Ammon's horn (tissue), 1 donor: ENCODE data around the gene SETDB1.

Experiments used
- DNase-seq: peaks from one replicate; pipeline ENCODE4 v3.0.0-alpha.2; 2016; ENCODE audit warnings: low spot score

Gene SETDB1

DNA sequence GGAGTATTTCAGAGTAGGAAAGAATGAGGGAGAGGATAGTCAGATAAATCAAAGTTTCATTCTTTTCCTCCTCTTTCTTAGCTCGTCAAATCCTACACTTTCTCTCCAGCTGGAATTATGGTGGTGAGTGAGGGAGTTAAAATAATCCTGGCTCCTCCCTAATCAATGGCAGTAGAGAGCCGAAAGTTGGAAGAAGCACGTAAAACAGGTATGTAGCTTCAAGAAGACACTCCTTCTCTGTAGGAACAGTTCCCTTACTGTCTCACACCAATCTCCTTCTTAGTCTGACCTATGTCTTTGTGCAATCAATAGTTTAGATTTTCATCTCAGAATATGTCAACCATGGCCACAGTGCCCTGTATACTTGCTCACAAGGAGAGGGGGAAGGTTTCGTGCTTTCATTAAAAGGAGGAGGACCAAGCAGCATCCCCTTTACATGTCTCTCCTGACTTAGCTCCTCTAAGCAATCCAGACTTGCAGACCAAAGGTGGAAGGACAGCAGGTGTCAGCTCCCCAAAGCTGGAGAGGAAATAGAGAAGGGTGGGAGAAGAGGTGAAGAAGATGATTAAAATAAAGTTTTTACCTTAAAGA lies 79.7 kb downstream of the SETDB1 start:
- DNase-seq: no peak

- DNase-seq: peak; percentile 97
Measured at GRCh38 chr1:151006327-151007052, 80.3 kb downstream of the SETDB1 start, which contains the start of gene MINDY1. Gene MINDY1, minus strand, starts transcription at chr1:151006902. Its CDS starts 4,285 bp downstream, at chr1:151002617.

DNA sequence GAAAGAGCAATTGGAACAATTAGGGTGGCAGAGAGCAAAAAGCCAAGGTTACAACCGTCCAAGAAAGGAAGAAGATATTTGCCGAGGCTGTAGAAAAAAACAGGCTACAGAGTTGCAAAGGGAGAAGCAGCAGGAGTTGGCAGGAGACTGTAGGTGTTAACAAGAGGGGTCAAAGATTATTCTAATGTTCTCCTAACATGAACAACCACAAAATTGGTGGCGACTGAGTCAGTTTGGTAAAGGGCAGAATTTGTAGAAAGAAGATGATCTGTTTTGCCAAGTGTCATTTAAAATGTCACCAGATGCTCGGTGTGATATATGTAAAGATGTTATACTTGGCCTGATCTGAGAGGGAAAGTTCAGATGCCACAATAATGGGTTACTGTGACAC lies 81.7 kb downstream of the SETDB1 start:
- DNase-seq: no peak

DNA sequence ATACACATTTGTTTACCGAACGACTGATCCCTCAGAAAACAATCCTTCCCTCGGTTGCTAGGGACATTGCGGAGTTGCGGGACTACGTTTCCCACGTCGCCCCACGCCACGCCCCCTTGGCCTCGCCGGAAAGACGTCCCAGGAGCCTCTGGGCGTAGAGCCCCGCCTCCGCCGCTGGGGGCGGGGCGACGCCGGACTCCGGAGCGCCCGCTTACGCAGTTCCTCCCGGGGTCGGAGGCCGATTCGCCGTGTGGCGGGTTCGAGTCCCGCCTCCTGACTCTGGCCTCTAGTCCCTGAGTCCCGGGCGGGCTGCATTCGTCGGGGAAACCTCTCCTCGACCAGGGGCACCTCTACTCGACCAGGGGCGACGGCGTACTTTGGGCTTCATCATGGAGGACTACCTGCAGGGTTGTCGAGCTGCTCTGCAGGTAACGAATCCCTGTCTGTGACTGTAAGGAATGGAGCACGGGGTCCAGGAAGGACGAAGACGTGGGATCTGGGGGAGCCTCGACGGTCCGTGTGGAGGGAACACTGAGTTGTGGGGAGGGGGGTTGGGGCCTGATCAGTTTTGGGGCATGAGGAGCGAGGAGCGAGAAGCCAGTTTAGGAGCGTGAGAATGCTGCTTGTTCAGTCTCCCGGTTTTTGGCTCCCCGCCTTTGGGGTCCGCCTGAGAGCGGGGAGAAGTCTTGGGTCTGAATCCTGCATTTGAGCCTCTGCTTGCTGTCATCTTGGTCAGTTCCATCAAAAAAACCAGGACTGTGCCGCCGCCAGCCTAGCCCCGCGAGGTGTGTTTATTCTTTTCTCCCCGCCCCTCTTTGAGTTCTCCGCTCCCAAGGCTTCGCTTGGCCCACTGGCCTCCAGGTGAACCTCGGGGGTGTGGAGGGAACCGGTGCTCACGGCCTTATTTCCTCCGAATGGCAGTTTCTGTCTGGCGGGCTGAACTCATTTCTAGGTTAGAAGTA lies 82.4 kb downstream of the SETDB1 start, which contains the start of gene PRUNE1:
Gene PRUNE1 (plus strand): TSS at position 206 of the 962 bp plus-strand sequence. CDS start 184 bp downstream, at position 390.
- DNase-seq: peak; percentile 97

- DNase-seq: no peak
Measured at GRCh38 chr1:151009206-151009587, 83.0 kb downstream of the SETDB1 start.

- DNase-seq: no peak
Measured at GRCh38 chr1:151009674-151010345, 83.6 kb downstream of the SETDB1 start.

GRCh38 chr1:151010346-151010726 lies 84.2 kb downstream of the SETDB1 start:
- DNase-seq: no peak

DNA sequence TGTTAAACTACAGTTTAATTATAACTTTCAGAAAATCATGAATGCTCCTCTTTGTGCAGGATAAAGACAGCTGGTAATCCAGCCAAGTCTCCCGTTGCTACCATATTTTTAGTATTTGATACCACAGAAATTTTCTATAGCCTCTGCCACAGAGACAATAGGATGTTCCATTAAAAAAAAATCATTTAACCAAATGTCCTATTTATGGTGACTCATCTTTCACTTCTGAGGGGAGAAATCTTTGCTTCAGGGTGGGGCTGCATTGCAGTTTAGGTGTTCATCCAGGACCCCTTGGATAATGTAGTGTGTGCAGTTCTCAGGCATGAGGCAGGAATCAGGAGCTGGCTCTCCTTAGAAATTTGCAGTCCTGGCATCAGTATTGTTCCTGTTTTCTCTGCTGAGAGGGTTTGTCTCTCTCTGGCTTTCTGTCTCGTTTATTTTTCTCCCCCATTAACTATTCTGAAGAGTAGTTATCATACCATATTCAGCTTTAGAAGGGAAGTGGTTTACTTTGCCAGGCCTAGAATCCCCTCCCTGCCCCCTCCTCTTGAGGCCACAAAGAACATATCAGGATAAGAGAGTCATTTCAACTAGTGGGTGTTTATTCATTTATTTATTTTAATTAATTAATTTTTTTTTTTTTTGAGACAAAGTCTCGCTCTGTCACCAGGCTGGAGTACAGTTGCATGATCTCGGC lies 85.1 kb downstream of the SETDB1 start:
- DNase-seq: no peak

DNA sequence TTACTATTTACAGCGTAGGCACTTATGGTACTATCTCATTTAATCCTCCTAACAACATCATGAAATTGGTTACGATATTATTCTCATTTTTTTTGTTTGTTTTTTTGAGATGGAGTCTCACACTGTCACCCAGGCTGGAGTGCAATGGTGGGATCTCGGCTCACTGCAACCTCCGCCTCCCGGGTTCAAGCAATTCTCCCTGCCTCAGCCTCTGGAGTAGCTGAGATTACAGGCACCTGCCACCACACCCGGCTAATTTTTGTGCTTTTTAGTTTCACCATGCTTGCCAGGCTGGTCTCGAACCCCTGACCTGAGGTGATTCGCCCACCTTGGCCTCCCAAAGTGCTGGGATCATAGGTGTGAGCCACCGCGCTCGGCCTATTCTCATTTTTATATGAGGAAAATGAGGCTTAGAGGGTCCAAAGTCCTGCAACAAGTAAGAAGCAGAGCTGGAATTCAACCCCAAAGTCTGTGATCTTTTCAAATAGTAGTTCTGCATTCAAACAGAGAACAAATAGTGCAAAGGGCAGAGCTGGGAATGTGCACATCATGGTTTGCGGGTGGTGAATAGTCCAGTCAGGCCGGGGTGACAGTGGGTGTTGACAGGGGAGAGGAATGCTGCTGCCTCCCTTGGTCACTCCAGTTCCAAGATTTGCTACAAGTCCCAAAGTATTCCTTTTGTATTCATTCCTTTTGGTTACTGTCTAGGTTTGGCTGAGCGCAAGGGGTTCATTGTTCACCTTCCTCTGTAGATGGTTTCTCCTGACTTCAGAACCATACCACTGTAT lies 86.7 kb downstream of the SETDB1 start:
- no peak for DNase-seq

DNA sequence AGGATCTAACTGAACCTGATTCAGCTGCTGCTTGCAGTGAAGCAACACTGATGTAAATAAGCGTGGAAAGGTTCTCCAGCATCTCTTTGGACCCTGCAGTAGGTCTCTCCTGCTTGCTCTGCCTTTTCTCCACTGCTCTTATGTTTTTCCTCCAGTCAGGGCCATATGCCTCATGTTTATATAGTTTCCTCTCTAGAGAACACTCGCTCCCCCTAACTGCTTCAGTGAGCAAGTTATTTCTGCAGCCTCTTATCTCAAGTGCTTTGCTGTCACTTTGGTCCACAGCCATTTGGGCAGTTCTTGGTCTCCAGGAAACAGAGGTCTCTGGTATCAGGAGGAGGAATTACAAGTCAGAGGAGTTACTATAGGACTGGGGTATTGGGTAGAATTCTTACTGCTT lies 87.4 kb downstream of the SETDB1 start:
- no peak for DNase-seq
